Measurements from ENCODE around the gene GP1BB. TPM values are rescaled to one million over a fixed set of nuclear protein-coding genes. Genes with fewer than 3 reads are reported as not detected.

GP1BB gene
- polyA plus RNA-seq, 3 donors: 0.13 to 1.5 (median 0.26) TPM

DNA sequence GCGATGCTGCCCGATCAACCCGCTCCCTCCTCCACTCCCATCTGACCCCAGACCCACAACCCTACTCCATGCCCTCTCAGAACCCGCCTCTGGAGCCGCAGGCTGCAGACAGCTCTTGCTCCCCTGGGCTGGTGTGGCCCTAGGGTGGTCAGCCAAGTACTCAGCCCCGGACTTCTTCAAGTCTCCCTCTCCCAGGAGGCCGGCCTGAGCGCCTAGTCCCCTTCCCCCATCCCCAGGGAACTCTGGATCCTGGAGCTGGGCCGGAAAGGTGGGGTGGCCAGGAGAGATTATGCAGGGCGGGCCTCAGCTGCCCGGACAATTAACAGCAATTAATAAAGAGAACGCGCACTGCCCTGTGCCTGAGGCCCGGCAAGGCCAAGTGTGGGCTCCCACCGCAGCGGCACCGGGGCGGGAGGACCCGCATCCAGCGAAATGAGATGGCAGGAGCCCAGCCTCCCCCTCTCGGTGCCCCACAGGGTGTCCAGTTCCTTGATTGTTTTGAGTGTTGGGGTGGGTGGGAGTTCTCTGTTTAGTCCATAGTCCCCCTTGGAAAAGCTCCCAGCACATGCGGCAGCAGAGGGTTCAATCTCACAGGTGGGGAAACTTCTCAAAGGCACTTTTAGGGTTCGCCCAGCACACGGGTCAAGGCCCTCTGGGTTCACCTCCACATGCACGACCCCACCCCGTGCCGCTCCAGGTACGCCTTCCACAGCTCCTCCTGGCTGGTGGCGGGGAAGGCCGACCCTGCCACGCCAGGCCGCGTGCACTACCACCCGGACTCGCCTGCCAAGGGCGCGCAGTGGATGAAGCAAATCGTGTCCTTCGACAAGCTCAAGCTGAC, 40.3 kb downstream of the GP1BB start:
- Mint-ChIP-seq H3K9me3 (peaks cover 0 to 33% (median 18%) of the 10 kb centered on the region in 7 donors), H3K4me1 (peaks cover 27% of the 10 kb centered on the region), H3K36me3 (peaks cover 7 to 15% of the 10 kb centered on the region in 2 donors), H3K27me3 (ENCODE audit: low read depth in 3 of 3) (peaks cover 73 to 89% (median 78%) of the 10 kb centered on the region in 3 donors), H3K27ac (no peak overlapping the region), H3K4me3 (peak overlapping the region in 1 of 2 donors; percentile 85)
- no peak overlapping the region for H3K4me3 ChIP-seq (replicated peaks in 1 of 3; ENCODE audit: low read depth in 2 of 3, low read length in 3 of 3)
- no peak overlapping the region for H3K4me2 ChIP-seq (replicated peaks; ENCODE audit: extremely low read depth, low read length, poor library complexity, severe bottlenecking)
- 80% methylated on average over 29 of the region's 39 CpGs for WGBS (ENCODE audit: insufficient coverage)
- H3K9ac ChIP-seq (ENCODE audit: insufficient read depth, low read length, poor library complexity, severe bottlenecking): no peak overlapping the region
- H3K27me3 ChIP-seq (ENCODE audit: control insufficient read depth in 2 of 2, insufficient read depth in 2 of 2, low read length in 2 of 2): peaks cover 55 to 78% of the 10 kb centered on the region in 2 donors
- H3K79me2 ChIP-seq (ENCODE audit: insufficient read depth, low read length): no peaks in the 10 kb centered on the region
- no peak overlapping the region for H2AFZ ChIP-seq (ENCODE audit: insufficient read depth, low read depth, low read length, poor library complexity, severe bottlenecking)
- TF ChIP-seq, protein P1, sequence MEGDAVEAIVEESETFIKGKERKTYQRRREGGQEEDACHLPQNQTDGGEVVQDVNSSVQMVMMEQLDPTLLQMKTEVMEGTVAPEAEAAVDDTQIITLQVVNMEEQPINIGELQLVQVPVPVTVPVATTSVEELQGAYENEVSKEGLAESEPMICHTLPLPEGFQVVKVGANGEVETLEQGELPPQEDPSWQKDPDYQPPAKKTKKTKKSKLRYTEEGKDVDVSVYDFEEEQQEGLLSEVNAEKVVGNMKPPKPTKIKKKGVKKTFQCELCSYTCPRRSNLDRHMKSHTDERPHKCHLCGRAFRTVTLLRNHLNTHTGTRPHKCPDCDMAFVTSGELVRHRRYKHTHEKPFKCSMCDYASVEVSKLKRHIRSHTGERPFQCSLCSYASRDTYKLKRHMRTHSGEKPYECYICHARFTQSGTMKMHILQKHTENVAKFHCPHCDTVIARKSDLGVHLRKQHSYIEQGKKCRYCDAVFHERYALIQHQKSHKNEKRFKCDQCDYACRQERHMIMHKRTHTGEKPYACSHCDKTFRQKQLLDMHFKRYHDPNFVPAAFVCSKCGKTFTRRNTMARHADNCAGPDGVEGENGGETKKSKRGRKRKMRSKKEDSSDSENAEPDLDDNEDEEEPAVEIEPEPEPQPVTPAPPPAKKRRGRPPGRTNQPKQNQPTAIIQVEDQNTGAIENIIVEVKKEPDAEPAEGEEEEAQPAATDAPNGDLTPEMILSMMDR (IDR thresholded peaks at IDR 0.05): no peak
- no peak overlapping the region for H3K27ac ChIP-seq (ENCODE audit: low read depth in 1 of 2, low read length in 2 of 2)
- H3K4me1 ChIP-seq (ENCODE audit: control insufficient read depth in 1 of 2, insufficient read depth in 2 of 2, low read length in 2 of 2): peaks cover 23 to 40% of the 10 kb centered on the region in 2 donors
- no peaks in the 10 kb centered on the region for H3K36me3 ChIP-seq (replicated peaks in 1 of 2; ENCODE audit: control insufficient read depth in 1 of 2, insufficient read depth in 2 of 2, low read length in 2 of 2)
- H4K20me1 ChIP-seq (ENCODE audit: insufficient read depth, low read length): no peaks in the 10 kb centered on the region
- H3K9me3 ChIP-seq (replicated peaks in 1 of 2; ENCODE audit: control insufficient read depth in 1 of 2, insufficient read depth in 1 of 2, low read length in 2 of 2): peaks cover 6 to 46% of the 10 kb centered on the region in 2 donors
- intact Hi-C loops (cut with micrococcal nuclease): no loop called here
- DNase-seq: no peak

DNA sequence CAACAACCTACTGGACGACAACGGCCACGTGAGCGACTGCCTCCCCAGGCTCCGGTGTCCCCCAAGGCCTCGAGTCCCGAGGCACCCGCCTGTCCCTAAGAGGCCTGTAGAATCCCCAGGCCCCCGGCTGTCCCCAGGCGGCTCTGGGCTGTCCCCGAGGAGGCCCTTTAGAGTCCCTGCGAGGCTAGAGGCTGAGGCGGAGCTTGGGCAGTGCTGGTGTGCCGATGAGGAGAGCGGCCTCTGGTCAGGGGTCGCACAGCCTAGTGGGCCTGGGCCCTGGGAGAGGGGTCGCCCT, 40.9 kb downstream of the GP1BB start:
- Histone ChIP-seq H3K4me1 (ENCODE audit: control insufficient read depth in 1 of 2, insufficient read depth in 2 of 2, low read length in 2 of 2) (peaks cover 23 to 38% of the 10 kb centered on the region in 2 donors), H3K9ac (ENCODE audit: insufficient read depth, low read length, poor library complexity, severe bottlenecking) (no peak overlapping the region), H4K20me1 (ENCODE audit: insufficient read depth, low read length) (no peaks in the 10 kb centered on the region), H2AFZ (ENCODE audit: insufficient read depth, low read depth, low read length, poor library complexity, severe bottlenecking) (no peak overlapping the region), H3K4me2 (replicated peaks; ENCODE audit: extremely low read depth, low read length, poor library complexity, severe bottlenecking) (no peak overlapping the region), H3K36me3 (replicated peaks in 1 of 2; ENCODE audit: control insufficient read depth in 1 of 2, insufficient read depth in 2 of 2, low read length in 2 of 2) (no peaks in the 10 kb centered on the region), H3K4me3 (replicated peaks in 1 of 3; ENCODE audit: low read depth in 2 of 3, low read length in 3 of 3) (no peak overlapping the region), H3K27me3 (ENCODE audit: control insufficient read depth in 2 of 2, insufficient read depth in 2 of 2, low read length in 2 of 2) (peaks cover 51 to 79% of the 10 kb centered on the region in 2 donors), H3K27ac (ENCODE audit: low read depth in 1 of 2, low read length in 2 of 2) (no peak overlapping the region), H3K9me3 (replicated peaks in 1 of 2; ENCODE audit: control insufficient read depth in 1 of 2, insufficient read depth in 1 of 2, low read length in 2 of 2) (peaks cover 6 to 41% of the 10 kb centered on the region in 2 donors), H3K79me2 (ENCODE audit: insufficient read depth, low read length) (no peaks in the 10 kb centered on the region)
- peaks cover 73 to 89% (median 79%) of the 10 kb centered on the region in 3 donors for H3K27me3 Mint-ChIP-seq (ENCODE audit: low read depth in 3 of 3)
- WGBS (ENCODE audit: insufficient coverage): 84% methylated on average over 14 of the region's 17 CpGs
- H3K36me3 Mint-ChIP-seq: peaks cover 7 to 15% of the 10 kb centered on the region in 2 donors
- DNase-seq: no peak
- intact Hi-C loops (cut with micrococcal nuclease): no loop called here
- H3K4me3 Mint-ChIP-seq: peak overlapping the region in 1 of 2 donors; percentile 85
- H3K9me3 Mint-ChIP-seq: peaks cover 0 to 33% (median 16%) of the 10 kb centered on the region in 7 donors
- H3K4me1 Mint-ChIP-seq: peaks cover 27% of the 10 kb centered on the region
- H3K27ac Mint-ChIP-seq: no peak overlapping the region
- TF ChIP-seq, protein P1 (IDR thresholded peaks at IDR 0.05): no peak
